Sigmoid colon (tissue), 3 donors: ENCODE data around the gene NRXN3.

Experiments
- CTCF ChIP-seq, 4 experiments: fragments of 450-650 bp in 3 of 4; fragments of 200-600 bp in 1 of 4; IDR thresholded peaks; one replicate each; pipeline ENCODE4 v1.5.1; 2016 to 2019; ENCODE audit warnings: antibody characterized with exemption in 4 of 4, mild to moderate bottlenecking in 3 of 4, moderate library complexity in 2 of 4
- POLR2A ChIP-seq, 2 donors: fragments of 450-650 bp; IDR thresholded peaks; one replicate each; pipeline ENCODE4 v1.6.1; 2016; ENCODE audit warnings: antibody characterized with exemption in 2 of 2, mild to moderate bottlenecking in 2 of 2, moderate library complexity in 2 of 2

- TF ChIP-seq POLR2A (IDR thresholded peaks at IDR 0.05) (no peak), CTCF (IDR thresholded peaks at IDR 0.05) (no peak)
Measured at GRCh38 chr14:79627058-79627457, 1456.9 kb downstream of the NRXN3 start.
